ENCODE data around the gene BLM. TPM values are rescaled to one million over a fixed set of nuclear protein-coding genes. Genes with fewer than 3 reads are reported as not detected.
"Not testable (repeated sequence)": the region's sequence is repeated elsewhere in the genome, so short reads cannot be mapped to it uniquely, and the experiment has no call there.

Gene BLM
- total RNA-seq, 1 experiment from 2014 or later, result 15.6 TPM

- H3K4me3 Mint-ChIP-seq (ENCODE audit: unreplicated experiment); H3K9me3 ChIP-seq; H3K27me3 Mint-ChIP-seq (ENCODE audit: insufficient read depth, unreplicated experiment); H3K36me3 ChIP-seq (ENCODE audit: control insufficient read depth, insufficient read depth, low read length); H3K36me3 Mint-ChIP-seq (ENCODE audit: insufficient read depth, unreplicated experiment); intact Hi-C loops (cut with micrococcal nuclease; ENCODE audit: unreplicated experiment); H3K9me3 Mint-ChIP-seq (ENCODE audit: unreplicated experiment); H3K27me3 ChIP-seq (replicated peaks; ENCODE audit: control insufficient read depth, insufficient read depth, low read length); H3K4me3 ChIP-seq (ENCODE audit: low read depth, low read length); H3K4me1 Mint-ChIP-seq (ENCODE audit: low read depth, unreplicated experiment); BruUV-seq (replicated peaks); DNase-seq: not testable (repeated sequence)
- H3K27ac Mint-ChIP-seq (ENCODE audit: unreplicated experiment), result peak overlapping the region; percentile 13
- peaks cover 18% of the 10 kb centered on the region for H3K4me1 ChIP-seq
- CTCF ChIA-PET, result interaction anchor here (1.2 kb wide), 1 partner anchor 10 kb away, joined by 3 read pairs; no protein-coding TSS in a partner anchor
- POLR2A ChIA-PET, result interaction anchor here (1.5 kb wide), 1 partner anchor 109 kb away, joined by 4 read pairs; the partner anchor contains the start of gene BLM
These were observed 109.2 kb downstream of the BLM start for GRCh38 chr15:90826206-90826885.

GRCh38 chr15:90826886-90827435, 109.8 kb downstream of the BLM start:
- Mint-ChIP-seq H3K36me3 (ENCODE audit: insufficient read depth, unreplicated experiment) (no peaks in the 10 kb centered on the region), H3K4me1 (ENCODE audit: low read depth, unreplicated experiment) (peaks cover 7% of the 10 kb centered on the region), H3K4me3 (ENCODE audit: unreplicated experiment) (no peak overlapping the region), H3K9me3 (ENCODE audit: unreplicated experiment) (no peaks in the 10 kb centered on the region), H3K27ac (ENCODE audit: unreplicated experiment) (peak overlapping the region; percentile 13), H3K27me3 (ENCODE audit: insufficient read depth, unreplicated experiment) (no peaks in the 10 kb centered on the region)
- Histone ChIP-seq H3K4me1 (peaks cover 18% of the 10 kb centered on the region), H3K36me3 (ENCODE audit: control insufficient read depth, insufficient read depth, low read length) (no peaks in the 10 kb centered on the region), H3K4me3 (ENCODE audit: low read depth, low read length) (no peak overlapping the region), H3K9me3 (no peaks in the 10 kb centered on the region), H3K27me3 (replicated peaks; ENCODE audit: control insufficient read depth, insufficient read depth, low read length) (no peaks in the 10 kb centered on the region)
- intact Hi-C loops (cut with micrococcal nuclease; ENCODE audit: unreplicated experiment), result no loop called here
- ChIA-PET CTCF (interaction anchor here (1.2 kb wide), 1 partner anchor 10 kb away, joined by 3 read pairs; no protein-coding TSS in a partner anchor), POLR2A (interaction anchor here (1.5 kb wide), 1 partner anchor 110 kb away, joined by 4 read pairs; the partner anchor contains the start of gene BLM)
- TF ChIP-seq, protein P1, sequence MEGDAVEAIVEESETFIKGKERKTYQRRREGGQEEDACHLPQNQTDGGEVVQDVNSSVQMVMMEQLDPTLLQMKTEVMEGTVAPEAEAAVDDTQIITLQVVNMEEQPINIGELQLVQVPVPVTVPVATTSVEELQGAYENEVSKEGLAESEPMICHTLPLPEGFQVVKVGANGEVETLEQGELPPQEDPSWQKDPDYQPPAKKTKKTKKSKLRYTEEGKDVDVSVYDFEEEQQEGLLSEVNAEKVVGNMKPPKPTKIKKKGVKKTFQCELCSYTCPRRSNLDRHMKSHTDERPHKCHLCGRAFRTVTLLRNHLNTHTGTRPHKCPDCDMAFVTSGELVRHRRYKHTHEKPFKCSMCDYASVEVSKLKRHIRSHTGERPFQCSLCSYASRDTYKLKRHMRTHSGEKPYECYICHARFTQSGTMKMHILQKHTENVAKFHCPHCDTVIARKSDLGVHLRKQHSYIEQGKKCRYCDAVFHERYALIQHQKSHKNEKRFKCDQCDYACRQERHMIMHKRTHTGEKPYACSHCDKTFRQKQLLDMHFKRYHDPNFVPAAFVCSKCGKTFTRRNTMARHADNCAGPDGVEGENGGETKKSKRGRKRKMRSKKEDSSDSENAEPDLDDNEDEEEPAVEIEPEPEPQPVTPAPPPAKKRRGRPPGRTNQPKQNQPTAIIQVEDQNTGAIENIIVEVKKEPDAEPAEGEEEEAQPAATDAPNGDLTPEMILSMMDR (IDR thresholded peaks at IDR 0.05; ENCODE audit: insufficient read depth in 1 of 2, low read depth in 1 of 2, low read length in 1 of 2, severe bottlenecking in 1 of 2, unreplicated experiment in 1 of 2), result no peak
- BruUV-seq (replicated peaks), result no TSS peak
- no peak for DNase-seq

GRCh38 chr15:90828111-90828510, 111.0 kb downstream of the BLM start:
- Mint-ChIP-seq H3K4me3 (ENCODE audit: unreplicated experiment) (no peak overlapping the region), H3K9me3 (ENCODE audit: unreplicated experiment) (no peaks in the 10 kb centered on the region), H3K27ac (ENCODE audit: unreplicated experiment) (no peak overlapping the region), H3K27me3 (ENCODE audit: insufficient read depth, unreplicated experiment) (no peaks in the 10 kb centered on the region), H3K36me3 (ENCODE audit: insufficient read depth, unreplicated experiment) (no peaks in the 10 kb centered on the region), H3K4me1 (ENCODE audit: low read depth, unreplicated experiment) (peaks cover 7% of the 10 kb centered on the region)
- no TSS peak for BruUV-seq (replicated peaks)
- ChIA-PET CTCF (no interaction called here), POLR2A (interaction anchor here (0.6 kb wide), 1 partner anchor 174 kb away, joined by 3 read pairs; no protein-coding TSS in a partner anchor)
- H3K4me1 ChIP-seq, result peaks cover 18% of the 10 kb centered on the region
- H3K4me3 ChIP-seq (ENCODE audit: low read depth, low read length), result no peak overlapping the region
- intact Hi-C loops (cut with micrococcal nuclease; ENCODE audit: unreplicated experiment), result no loop called here
- no peak for DNase-seq
- TF ChIP-seq, protein P1 (IDR thresholded peaks at IDR 0.05; ENCODE audit: insufficient read depth in 1 of 2, low read depth in 1 of 2, low read length in 1 of 2, severe bottlenecking in 1 of 2, unreplicated experiment in 1 of 2), result no peak
- no peaks in the 10 kb centered on the region for H3K36me3 ChIP-seq (ENCODE audit: control insufficient read depth, insufficient read depth, low read length)
- H3K9me3 ChIP-seq, result no peaks in the 10 kb centered on the region
- H3K27me3 ChIP-seq (replicated peaks; ENCODE audit: control insufficient read depth, insufficient read depth, low read length), result no peaks in the 10 kb centered on the region
